ENCODE results near the gene ABHD1. TPM values are rescaled to one million over a fixed set of nuclear protein-coding genes. Genes with fewer than 3 reads are reported as not detected.
"Not testable (repeated sequence)": the region's sequence is repeated elsewhere in the genome, so short reads cannot be mapped to it uniquely, and the experiment has no call there.

The ABHD1 gene
- total RNA-seq, 1 donor, result not detected

GRCh38 chr2:27117995-27118524 lies 5.6 kb upstream of the ABHD1 start:
- DNase-seq (ENCODE audit: low read depth), result no peak
- TF ChIP-seq CTCF (IDR thresholded peaks at IDR 0.05; ENCODE audit: insufficient read depth, low read depth, low read length), result no peak
- H3K4me3 ChIP-seq (ENCODE audit: low read depth, low read length), result no peak overlapping the region

GRCh38 chr2:27118525-27119329 lies 4.9 kb upstream of the ABHD1 start, which contains the start of gene CGREF1:
TSS of gene CGREF1 (minus strand) at chr2:27119128. CDS start at chr2:27104366, 14,762 bp downstream.
- no peak for DNase-seq (ENCODE audit: low read depth)
- H3K4me3 ChIP-seq (ENCODE audit: low read depth, low read length), result peak within 1 kb of the TSS; percentile 44
- TF ChIP-seq CTCF (IDR thresholded peaks at IDR 0.05; ENCODE audit: insufficient read depth, low read depth, low read length), result no peak

- peak overlapping the region; percentile 44 for H3K4me3 ChIP-seq (ENCODE audit: low read depth, low read length)
Measured at GRCh38 chr2:27119330-27119670, 4.3 kb upstream of the ABHD1 start.

GRCh38 chr2:27121906-27122305 lies 1.7 kb upstream of the ABHD1 start:
- H3K4me3 ChIP-seq (ENCODE audit: low read depth, low read length), result no peak overlapping the region
- no peak for TF ChIP-seq CTCF (IDR thresholded peaks at IDR 0.05; ENCODE audit: insufficient read depth, low read depth, low read length)
- DNase-seq (ENCODE audit: low read depth), result no peak

More at GRCh38 chr2:27119330-27119670, 4.3 kb upstream of the ABHD1 start:
- not testable (repeated sequence) for DNase-seq (ENCODE audit: low read depth)

GRCh38 chr2:27122791-27123190 lies 824 bp upstream of the ABHD1 start:
- TF ChIP-seq CTCF (IDR thresholded peaks at IDR 0.05; ENCODE audit: insufficient read depth, low read depth, low read length), result no peak
- H3K4me3 ChIP-seq (ENCODE audit: low read depth, low read length), result no peak overlapping the region
- no peak for DNase-seq (ENCODE audit: low read depth)

GRCh38 chr2:27125104-27125503 lies 1.5 kb downstream of the ABHD1 start:
- no peak for TF ChIP-seq CTCF (IDR thresholded peaks at IDR 0.05; ENCODE audit: insufficient read depth, low read depth, low read length)
- no peak for DNase-seq (ENCODE audit: low read depth)
- no peak overlapping the region for H3K4me3 ChIP-seq (ENCODE audit: low read depth, low read length)

- DNase-seq (ENCODE audit: low read depth), result no peak
- TF ChIP-seq CTCF (IDR thresholded peaks at IDR 0.05; ENCODE audit: insufficient read depth, low read depth, low read length), result no peak
- H3K4me3 ChIP-seq (ENCODE audit: low read depth, low read length), result no peak overlapping the region
Measured at GRCh38 chr2:27126252-27126710, 2.7 kb downstream of the ABHD1 start.

Measured in fibroblast of villous mesenchyme (primary cell).